ENCODE results near the gene PLXDC1.

Gene PLXDC1

DNA sequence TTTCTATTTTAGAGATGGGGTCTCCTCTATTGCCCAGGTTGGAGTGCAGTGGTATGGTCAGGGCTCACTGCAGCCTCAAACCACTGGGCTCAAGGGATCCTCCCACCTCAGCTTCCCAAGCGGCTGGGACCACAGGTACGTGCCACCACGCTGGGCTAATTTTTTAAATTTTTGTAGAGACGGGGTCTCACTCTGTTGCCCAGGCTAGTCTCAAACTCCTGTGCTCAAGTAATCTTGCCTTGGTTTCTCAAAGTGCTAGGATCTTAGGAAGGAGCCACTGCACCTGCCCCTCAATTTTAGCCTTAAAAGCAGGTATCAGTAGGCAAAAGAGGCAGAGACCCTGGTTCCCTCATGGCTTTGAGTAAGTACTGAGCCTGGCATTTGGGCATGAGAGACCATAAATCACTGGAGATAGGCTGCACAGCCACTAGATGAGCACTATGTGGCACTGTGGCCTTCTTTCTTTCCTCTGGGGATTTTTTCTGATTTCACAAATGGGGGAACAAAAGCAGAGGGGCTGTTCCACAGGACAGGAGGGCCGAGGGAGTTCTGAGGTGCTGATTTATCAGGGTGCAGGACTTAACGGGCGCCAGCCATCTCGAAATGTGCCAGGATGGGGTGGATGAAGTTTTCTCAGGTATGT is 82.2 kb downstream of the PLXDC1 start:
- Histone ChIP-seq H4K20me1 (ENCODE audit: insufficient read depth, low read length) (no peaks in the 10 kb centered on the region), H3K9me3 (ENCODE audit: insufficient read depth, low read length) (no peaks in the 10 kb centered on the region), H3K27ac (ENCODE audit: low read length) (no peak overlapping the region), H3K27me3 (ENCODE audit: low read depth, low read length) (peaks cover 6% of the 10 kb centered on the region; the same call in 1 of the 2 replicates), H3K36me3 (replicated peaks; ENCODE audit: low read depth, low read length) (no peaks in the 10 kb centered on the region), H3K79me2 (ENCODE audit: low read length) (no peaks in the 10 kb centered on the region), H3K4me2 (ENCODE audit: low read length) (peak overlapping the region; percentile 19; the same call in 1 of the 2 replicates), H2AFZ (ENCODE audit: low read depth, low read length) (no peak overlapping the region), H3K4me3 (ENCODE audit: low read length) (no peak overlapping the region), H3K4me1 (ENCODE audit: low read length) (no peaks in the 10 kb centered on the region; the same call in 1 of the 2 replicates), H3K9ac (ENCODE audit: low read length) (no peak overlapping the region)
- TF ChIP-seq EZH2phosphoT487 (IDR thresholded peaks at IDR 0.05; ENCODE audit: low read depth): no peak
- TF ChIP-seq, protein P1, sequence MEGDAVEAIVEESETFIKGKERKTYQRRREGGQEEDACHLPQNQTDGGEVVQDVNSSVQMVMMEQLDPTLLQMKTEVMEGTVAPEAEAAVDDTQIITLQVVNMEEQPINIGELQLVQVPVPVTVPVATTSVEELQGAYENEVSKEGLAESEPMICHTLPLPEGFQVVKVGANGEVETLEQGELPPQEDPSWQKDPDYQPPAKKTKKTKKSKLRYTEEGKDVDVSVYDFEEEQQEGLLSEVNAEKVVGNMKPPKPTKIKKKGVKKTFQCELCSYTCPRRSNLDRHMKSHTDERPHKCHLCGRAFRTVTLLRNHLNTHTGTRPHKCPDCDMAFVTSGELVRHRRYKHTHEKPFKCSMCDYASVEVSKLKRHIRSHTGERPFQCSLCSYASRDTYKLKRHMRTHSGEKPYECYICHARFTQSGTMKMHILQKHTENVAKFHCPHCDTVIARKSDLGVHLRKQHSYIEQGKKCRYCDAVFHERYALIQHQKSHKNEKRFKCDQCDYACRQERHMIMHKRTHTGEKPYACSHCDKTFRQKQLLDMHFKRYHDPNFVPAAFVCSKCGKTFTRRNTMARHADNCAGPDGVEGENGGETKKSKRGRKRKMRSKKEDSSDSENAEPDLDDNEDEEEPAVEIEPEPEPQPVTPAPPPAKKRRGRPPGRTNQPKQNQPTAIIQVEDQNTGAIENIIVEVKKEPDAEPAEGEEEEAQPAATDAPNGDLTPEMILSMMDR (IDR thresholded peaks at IDR 0.05; ENCODE audit: low read depth, low read length): peak; percentile 79

DNA sequence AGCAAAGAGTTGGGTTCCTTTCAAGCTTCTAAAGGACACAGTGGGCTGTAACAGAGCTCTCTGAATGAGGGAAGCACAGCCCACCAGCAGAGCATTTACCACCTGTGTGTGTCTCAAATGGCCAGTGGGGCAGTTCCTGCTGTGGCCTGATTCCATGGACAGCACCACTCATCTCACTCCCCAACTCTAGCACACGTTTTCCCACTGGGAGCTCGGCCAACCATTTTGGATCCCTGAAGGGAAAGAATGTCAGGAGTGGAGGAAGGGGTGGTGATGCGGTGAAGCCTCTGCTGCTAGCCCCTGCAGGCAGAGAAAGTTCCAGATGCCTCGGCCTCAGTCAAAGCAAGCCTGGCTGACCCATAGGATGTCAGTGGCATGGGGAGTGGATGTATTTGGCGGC is 86.6 kb downstream of the PLXDC1 start:
- Histone ChIP-seq H3K9ac (ENCODE audit: low read length) (no peak overlapping the region), H3K27ac (ENCODE audit: low read length) (no peak overlapping the region), H4K20me1 (ENCODE audit: insufficient read depth, low read length) (no peaks in the 10 kb centered on the region), H3K36me3 (replicated peaks; ENCODE audit: low read depth, low read length) (no peaks in the 10 kb centered on the region), H3K9me3 (ENCODE audit: insufficient read depth, low read length) (no peaks in the 10 kb centered on the region), H2AFZ (ENCODE audit: low read depth, low read length) (no peak overlapping the region), H3K4me1 (ENCODE audit: low read length) (no peaks in the 10 kb centered on the region; the same call in 1 of the 2 replicates), H3K79me2 (ENCODE audit: low read length) (no peaks in the 10 kb centered on the region), H3K27me3 (ENCODE audit: low read depth, low read length) (no peaks in the 10 kb centered on the region), H3K4me2 (ENCODE audit: low read length) (no peak overlapping the region), H3K4me3 (ENCODE audit: low read length) (no peak overlapping the region)
- TF ChIP-seq, protein P1 (IDR thresholded peaks at IDR 0.05; ENCODE audit: low read depth, low read length): no peak
- TF ChIP-seq EZH2phosphoT487 (IDR thresholded peaks at IDR 0.05; ENCODE audit: low read depth): no peak

DNA sequence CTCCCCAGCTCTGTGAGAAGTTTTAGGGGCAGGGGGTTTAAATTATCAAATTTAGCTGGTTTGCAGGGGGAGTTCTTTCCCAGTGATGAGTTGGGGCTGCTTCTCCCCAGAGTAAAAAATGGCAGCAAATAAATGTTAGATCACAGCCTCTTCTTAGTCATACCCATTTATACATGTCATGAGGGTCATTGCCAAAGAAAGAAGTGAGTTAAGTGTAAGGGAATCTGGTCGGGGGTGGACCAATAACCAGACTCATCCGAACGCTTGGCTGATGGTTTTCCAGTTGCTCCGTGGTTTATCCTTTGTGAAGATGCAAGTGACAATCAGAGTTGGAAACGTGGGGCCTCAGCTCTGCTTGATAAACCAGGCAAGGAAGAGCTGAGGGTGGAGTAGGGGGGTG is 87.1 kb downstream of the PLXDC1 start:
- H3K4me1 ChIP-seq (ENCODE audit: low read length): no peaks in the 10 kb centered on the region
- H3K36me3 ChIP-seq (replicated peaks; ENCODE audit: low read depth, low read length): no peaks in the 10 kb centered on the region
- no peak overlapping the region for H3K9ac ChIP-seq (ENCODE audit: low read length)
- TF ChIP-seq, protein P1 (IDR thresholded peaks at IDR 0.05; ENCODE audit: low read depth, low read length): no peak
- no peak for TF ChIP-seq EZH2phosphoT487 (IDR thresholded peaks at IDR 0.05; ENCODE audit: low read depth)
- H4K20me1 ChIP-seq (ENCODE audit: insufficient read depth, low read length): no peaks in the 10 kb centered on the region
- H3K27ac ChIP-seq (ENCODE audit: low read length): no peak overlapping the region
- H3K4me3 ChIP-seq (ENCODE audit: low read length): no peak overlapping the region
- no peak overlapping the region for H2AFZ ChIP-seq (ENCODE audit: low read depth, low read length)
- H3K79me2 ChIP-seq (ENCODE audit: low read length): no peaks in the 10 kb centered on the region
- H3K9me3 ChIP-seq (ENCODE audit: insufficient read depth, low read length): no peaks in the 10 kb centered on the region
- no peaks in the 10 kb centered on the region for H3K27me3 ChIP-seq (ENCODE audit: low read depth, low read length)
- no peak overlapping the region for H3K4me2 ChIP-seq (ENCODE audit: low read length)

DNA sequence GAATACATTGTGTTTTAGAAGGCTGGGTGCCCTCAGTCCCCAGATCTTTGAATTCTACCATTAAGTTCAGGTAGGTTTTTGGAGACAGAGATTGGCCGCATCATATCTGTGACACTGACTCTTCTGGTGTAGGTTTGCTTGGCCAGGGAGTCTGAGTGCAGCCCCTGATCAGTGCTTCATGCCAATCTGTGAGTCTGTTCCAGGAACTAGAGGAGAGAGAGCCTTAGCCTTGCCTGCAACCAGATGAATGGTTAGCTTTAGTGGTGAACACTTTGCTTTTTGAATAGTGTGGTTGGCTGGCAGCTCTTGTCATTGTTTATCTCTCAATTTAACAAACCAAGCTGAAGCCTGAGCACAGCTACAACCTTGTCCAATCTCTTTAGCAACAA is 87.8 kb downstream of the PLXDC1 start:
- Histone ChIP-seq H3K4me3 (ENCODE audit: low read length) (no peak overlapping the region), H3K4me2 (ENCODE audit: low read length) (no peak overlapping the region), H3K27me3 (ENCODE audit: low read depth, low read length) (no peaks in the 10 kb centered on the region), H3K79me2 (ENCODE audit: low read length) (no peaks in the 10 kb centered on the region), H3K4me1 (ENCODE audit: low read length) (no peaks in the 10 kb centered on the region), H3K36me3 (replicated peaks; ENCODE audit: low read depth, low read length) (no peaks in the 10 kb centered on the region), H3K9ac (ENCODE audit: low read length) (no peak overlapping the region), H4K20me1 (ENCODE audit: insufficient read depth, low read length) (no peaks in the 10 kb centered on the region), H3K9me3 (ENCODE audit: insufficient read depth, low read length) (no peaks in the 10 kb centered on the region), H3K27ac (ENCODE audit: low read length) (no peak overlapping the region), H2AFZ (ENCODE audit: low read depth, low read length) (no peak overlapping the region)
- TF ChIP-seq, protein P1 (IDR thresholded peaks at IDR 0.05; ENCODE audit: low read depth, low read length): no peak
